ENCODE data around the gene ERBB2. TPM values are rescaled to one million over a fixed set of nuclear protein-coding genes. Genes with fewer than 3 reads are reported as not detected.

Gene ERBB2
- total RNA-seq, 1 donor from 2014 or later = 7.1 TPM

- CTCF ChIA-PET = interaction anchor here (1.2 kb wide), 1 partner anchor 10 kb away, joined by 3 read pairs; no protein-coding TSS in a partner anchor
- no peak overlapping the region for H3K4me3 Mint-ChIP-seq
- peaks cover 8% of the 10 kb centered on the region for H3K27me3 Mint-ChIP-seq
- TF ChIP-seq, protein P1, sequence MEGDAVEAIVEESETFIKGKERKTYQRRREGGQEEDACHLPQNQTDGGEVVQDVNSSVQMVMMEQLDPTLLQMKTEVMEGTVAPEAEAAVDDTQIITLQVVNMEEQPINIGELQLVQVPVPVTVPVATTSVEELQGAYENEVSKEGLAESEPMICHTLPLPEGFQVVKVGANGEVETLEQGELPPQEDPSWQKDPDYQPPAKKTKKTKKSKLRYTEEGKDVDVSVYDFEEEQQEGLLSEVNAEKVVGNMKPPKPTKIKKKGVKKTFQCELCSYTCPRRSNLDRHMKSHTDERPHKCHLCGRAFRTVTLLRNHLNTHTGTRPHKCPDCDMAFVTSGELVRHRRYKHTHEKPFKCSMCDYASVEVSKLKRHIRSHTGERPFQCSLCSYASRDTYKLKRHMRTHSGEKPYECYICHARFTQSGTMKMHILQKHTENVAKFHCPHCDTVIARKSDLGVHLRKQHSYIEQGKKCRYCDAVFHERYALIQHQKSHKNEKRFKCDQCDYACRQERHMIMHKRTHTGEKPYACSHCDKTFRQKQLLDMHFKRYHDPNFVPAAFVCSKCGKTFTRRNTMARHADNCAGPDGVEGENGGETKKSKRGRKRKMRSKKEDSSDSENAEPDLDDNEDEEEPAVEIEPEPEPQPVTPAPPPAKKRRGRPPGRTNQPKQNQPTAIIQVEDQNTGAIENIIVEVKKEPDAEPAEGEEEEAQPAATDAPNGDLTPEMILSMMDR (IDR thresholded peaks at IDR 0.05) = no peak
- intact Hi-C loops (cut with micrococcal nuclease) = no loop called here
- DNase-seq (no peak), ATAC-seq (ENCODE audit: low read depth) (no peak)
- peaks cover 51% of the 10 kb centered on the region for H3K4me1 Mint-ChIP-seq
- POLR2A ChIA-PET = interaction anchor here (0.7 kb wide), 1 partner anchor 42 kb away, joined by 4 read pairs; no protein-coding TSS in a partner anchor
- H3K9me3 Mint-ChIP-seq = no peaks in the 10 kb centered on the region
- H3K36me3 Mint-ChIP-seq (ENCODE audit: low read depth) = peaks cover 31% of the 10 kb centered on the region
- H3K27ac Mint-ChIP-seq = no peak overlapping the region
These were observed 37.1 kb upstream of the ERBB2 start for GRCh38 chr17:39662551-39663339.

GRCh38 chr17:39663340-39663687 is 36.5 kb upstream of the ERBB2 start:
- Mint-ChIP-seq H3K36me3 (ENCODE audit: low read depth) (peaks cover 28% of the 10 kb centered on the region), H3K9me3 (no peaks in the 10 kb centered on the region), H3K27ac (no peak overlapping the region), H3K27me3 (peaks cover 8% of the 10 kb centered on the region), H3K4me3 (no peak overlapping the region), H3K4me1 (peaks cover 46% of the 10 kb centered on the region)
- ChIA-PET CTCF (interaction anchor here (1.2 kb wide), 1 partner anchor 11 kb away, joined by 3 read pairs; no protein-coding TSS in a partner anchor), POLR2A (no interaction called here)
- TF ChIP-seq, protein P1 (IDR thresholded peaks at IDR 0.05) = no peak
- intact Hi-C loops (cut with micrococcal nuclease) = no loop called here
- DNase-seq (no peak), ATAC-seq (ENCODE audit: low read depth) (no peak)

- DNase-seq (no peak), ATAC-seq (ENCODE audit: low read depth) (no peak)
- H3K27me3 Mint-ChIP-seq = peaks cover 12% of the 10 kb centered on the region
- peaks cover 26% of the 10 kb centered on the region for H3K36me3 Mint-ChIP-seq (ENCODE audit: low read depth)
- TF ChIP-seq, protein P1 (IDR thresholded peaks at IDR 0.05) = no peak
- no peaks in the 10 kb centered on the region for H3K9me3 Mint-ChIP-seq
- no peak overlapping the region for H3K27ac Mint-ChIP-seq
- no peak overlapping the region for H3K4me3 Mint-ChIP-seq
- CTCF ChIA-PET = no interaction called here
- intact Hi-C loops (cut with micrococcal nuclease) = no loop called here
- peaks cover 44% of the 10 kb centered on the region for H3K4me1 Mint-ChIP-seq
- POLR2A ChIA-PET = no interaction called here
These were observed 35.9 kb upstream of the ERBB2 start for GRCh38 chr17:39663688-39664580.

DNA sequence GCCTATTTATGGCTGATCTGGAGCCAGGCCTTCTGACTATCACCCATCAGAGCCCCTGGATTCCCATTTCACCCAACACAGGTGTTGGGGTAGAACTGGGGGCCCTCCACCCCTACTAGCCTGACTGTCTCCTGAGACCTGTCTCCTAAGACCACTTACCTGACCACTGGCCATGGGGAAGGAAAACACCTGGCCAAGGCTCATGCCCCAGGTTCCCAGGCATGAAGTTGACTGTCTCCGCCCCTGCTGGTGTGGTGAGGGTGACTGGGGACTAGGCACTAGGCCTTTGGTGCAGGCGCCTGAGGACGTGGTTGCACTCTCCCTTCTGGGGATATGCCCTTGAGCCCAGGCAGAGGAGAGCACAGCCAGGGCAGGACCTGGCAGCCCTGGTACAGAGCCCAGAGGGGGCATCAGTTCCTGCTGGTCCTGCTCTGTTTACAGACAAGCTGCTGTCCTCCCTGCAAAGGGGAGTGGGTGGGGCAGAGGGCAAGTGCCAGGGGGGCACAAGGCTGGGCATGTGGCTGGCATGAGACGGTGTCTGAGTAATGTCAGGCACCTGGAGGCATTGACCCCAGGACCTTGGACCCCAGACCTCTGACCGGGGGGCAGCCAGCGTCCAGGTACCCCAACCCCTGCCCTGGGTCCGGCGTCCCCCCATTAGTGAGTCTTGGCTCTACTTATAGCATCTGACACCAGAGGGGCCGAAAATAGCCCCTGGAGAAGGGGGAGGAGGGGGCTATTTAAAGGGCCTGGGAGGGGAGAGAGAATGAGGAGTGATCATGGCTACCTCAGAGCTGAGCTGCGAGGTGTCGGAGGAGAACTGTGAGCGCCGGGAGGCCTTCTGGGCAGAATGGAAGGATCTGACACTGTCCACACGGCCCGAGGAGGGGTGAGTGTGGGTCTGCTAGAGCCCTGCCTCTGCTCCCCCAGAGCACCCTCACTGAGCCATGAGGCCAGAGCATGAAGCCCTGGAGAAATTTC is 35.0 kb upstream of the ERBB2 start, which contains the start of gene TCAP:
Gene TCAP, plus strand, starts transcription at position 769 of the 981 bp plus-strand sequence. Its CDS starts 11 bp downstream, at position 780.
- intact Hi-C loops (cut with micrococcal nuclease) = loop anchor here (5.0 kb wide), 2 partner anchors 67 to 457 kb away; partner anchors contain the start of genes MIEN1 and MSL1
- ChIA-PET CTCF (interaction anchor here (0.9 to 2.7 kb wide), 3 partner anchors 10 to 41 kb away, joined by 3 to 16 read pairs (median 3); no protein-coding TSS in a partner anchor), POLR2A (interaction anchor here (1.0 to 1.6 kb wide), 2 partner anchors 10 kb away, joined by 4 to 5 read pairs; no protein-coding TSS in a partner anchor)
- H3K36me3 Mint-ChIP-seq (ENCODE audit: low read depth) = peaks cover 22% of the 10 kb centered on the region
- no peaks in the 10 kb centered on the region for H3K9me3 Mint-ChIP-seq
- TF ChIP-seq, protein P1 (IDR thresholded peaks at IDR 0.05) = no peak
- DNase-seq (no peak), ATAC-seq (ENCODE audit: low read depth) (no peak)
- H3K27me3 Mint-ChIP-seq = peaks cover 12% of the 10 kb centered on the region
- H3K4me1 Mint-ChIP-seq = peaks cover 35% of the 10 kb centered on the region
- H3K27ac Mint-ChIP-seq = no peak within 1 kb of the TSS
- no peak within 1 kb of the TSS for H3K4me3 Mint-ChIP-seq
